ENCODE data around the gene SH3D21. TPM values are rescaled to one million over a fixed set of nuclear protein-coding genes. Genes with fewer than 3 reads are reported as not detected.

The SH3D21 gene
- total RNA-seq = 10 to 100 TPM; 26.2 to 33.0 TPM

- Mint-ChIP-seq H3K27ac (peak within 1 kb of the TSS; percentile 96), H3K27me3 (no peaks in the 10 kb centered on the region), H3K4me3 (peak within 1 kb of the TSS; percentile 98), H3K36me3 (ENCODE audit: low read depth) (peaks cover 59% of the 10 kb centered on the region), H3K9me3 (ENCODE audit: low read depth) (no peaks in the 10 kb centered on the region), H3K4me1 (peaks cover 50% of the 10 kb centered on the region)
- intact Hi-C loops (cut with DNase I, micrococcal nuclease) = loop anchor here (1.0 to 5.0 kb wide), 5 partner anchors 16 to 1166 kb away; partner anchors contain the start of genes AGO3 (in 1 of the 2), EVA1B (in 1 of the 2), STK40 (in 1 of the 2) and ZC3H12A (in 1 of the 2)
- DNase-seq (peak; percentile 79), ATAC-seq (peak; percentile 37)
- ChIA-PET POLR2A (interaction anchor here (0.5 to 1.6 kb wide), 6 partner anchors 12 to 374 kb away, joined by 3 to 4 read pairs (median 3); no protein-coding TSS in a partner anchor), CTCF (interaction anchor here (0.5 to 1.6 kb wide), 10 partner anchors 16 to 251 kb away, joined by 3 to 6 read pairs (median 3); partner anchors contain the start of genes THRAP3 and TRAPPC3)
Observed at GRCh38 chr1:36306210-36306901, at the start of gene SH3D21. SH3D21 (plus strand) TSS chr1:36306368; CDS start chr1:36306421, 53 bp downstream.

GRCh38 chr1:36256558-36257374 lies 49.4 kb upstream of the SH3D21 start:
- Mint-ChIP-seq H3K27ac (no peak overlapping the region), H3K9me3 (ENCODE audit: low read depth) (no peaks in the 10 kb centered on the region), H3K4me1 (peaks cover 45% of the 10 kb centered on the region), H3K36me3 (ENCODE audit: low read depth) (peaks cover 24% of the 10 kb centered on the region), H3K27me3 (no peaks in the 10 kb centered on the region), H3K4me3 (no peak overlapping the region)
- intact Hi-C loops (cut with DNase I, micrococcal nuclease) = no loop called here
- no peak for DNase-seq
- ATAC-seq = no peak
- ChIA-PET POLR2A (no interaction called here), CTCF (interaction anchor here (0.6 kb wide), 1 partner anchor 96 kb away, joined by 3 read pairs; no protein-coding TSS in a partner anchor)

- ATAC-seq (peak; percentile 60), DNase-seq (peak; percentile 33)
- H3K27ac Mint-ChIP-seq = no peak overlapping the region
- peaks cover 43% of the 10 kb centered on the region for H3K4me1 Mint-ChIP-seq
- H3K36me3 Mint-ChIP-seq (ENCODE audit: low read depth) = peaks cover 26% of the 10 kb centered on the region
- CTCF ChIA-PET = no interaction called here
- no peak overlapping the region for H3K4me3 Mint-ChIP-seq
- intact Hi-C loops (cut with DNase I, micrococcal nuclease) = no loop called here
- H3K9me3 Mint-ChIP-seq (ENCODE audit: low read depth) = no peaks in the 10 kb centered on the region
- no peaks in the 10 kb centered on the region for H3K27me3 Mint-ChIP-seq
- POLR2A ChIA-PET = no interaction called here
Observed at GRCh38 chr1:36257375-36257767, 48.8 kb upstream of the SH3D21 start.

GRCh38 chr1:36258960-36259344 lies 47.2 kb upstream of the SH3D21 start:
- peaks cover 30% of the 10 kb centered on the region for H3K36me3 Mint-ChIP-seq (ENCODE audit: low read depth)
- ATAC-seq (no peak), DNase-seq (no peak)
- ChIA-PET POLR2A (no interaction called here), CTCF (interaction anchor here (0.6 to 1.4 kb wide), 5 partner anchors 15 to 588 kb away, joined by 3 to 5 read pairs (median 4); partner anchors contain the start of gene THRAP3)
- H3K27ac Mint-ChIP-seq = no peak overlapping the region
- no peaks in the 10 kb centered on the region for H3K27me3 Mint-ChIP-seq
- H3K4me3 Mint-ChIP-seq = no peak overlapping the region
- intact Hi-C loops (cut with DNase I, micrococcal nuclease) = loop anchor here in 1 of 2 experiments (2.0 kb wide), 1 partner anchor 18 kb away; no protein-coding TSS in a partner anchor
- peaks cover 35% of the 10 kb centered on the region for H3K4me1 Mint-ChIP-seq
- no peaks in the 10 kb centered on the region for H3K9me3 Mint-ChIP-seq (ENCODE audit: low read depth)

- ChIA-PET POLR2A (interaction anchor here (0.6 to 1.2 kb wide), 2 partner anchors 109 to 152 kb away, joined by 3 read pairs; no protein-coding TSS in a partner anchor), CTCF (interaction anchor here (0.9 to 3.0 kb wide), 5 partner anchors 9 to 35 kb away, joined by 3 to 11 read pairs (median 6); no protein-coding TSS in a partner anchor)
- Mint-ChIP-seq H3K9me3 (ENCODE audit: low read depth) (no peaks in the 10 kb centered on the region), H3K36me3 (ENCODE audit: low read depth) (peaks cover 33% of the 10 kb centered on the region), H3K27ac (no peak overlapping the region), H3K27me3 (no peaks in the 10 kb centered on the region), H3K4me3 (no peak overlapping the region), H3K4me1 (peaks cover 17% of the 10 kb centered on the region)
- intact Hi-C loops (cut with DNase I, micrococcal nuclease) = no loop called here
- DNase-seq = no peak
- ATAC-seq = no peak
Observed at GRCh38 chr1:36268981-36269380, 37.2 kb upstream of the SH3D21 start.

DNA sequence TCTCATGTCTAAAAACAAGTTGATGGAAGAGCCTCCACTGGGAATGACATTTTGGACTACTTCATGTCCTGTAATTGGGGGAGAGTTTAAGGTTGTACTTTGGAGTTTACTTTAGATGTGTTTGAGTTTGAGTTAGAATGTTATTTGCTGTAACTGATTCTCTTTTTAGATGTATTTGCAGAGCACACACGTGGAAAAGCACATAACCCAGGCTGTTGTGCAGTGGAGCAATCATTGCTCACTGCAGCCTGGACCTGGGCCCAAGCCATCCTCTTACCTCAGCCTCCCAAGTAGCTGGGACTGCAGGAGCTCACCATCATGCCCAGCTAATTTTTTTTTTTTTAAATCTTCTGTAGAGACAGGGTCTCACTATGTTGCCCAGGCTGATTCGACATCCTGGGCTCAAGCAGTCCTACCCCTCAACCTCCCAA lies 36.7 kb upstream of the SH3D21 start:
- intact Hi-C loops (cut with DNase I, micrococcal nuclease) = no loop called here
- H3K4me3 Mint-ChIP-seq = no peak overlapping the region
- POLR2A ChIA-PET = interaction anchor here (0.6 to 1.2 kb wide), 3 partner anchors 22 to 153 kb away, joined by 3 to 5 read pairs (median 3); no protein-coding TSS in a partner anchor
- DNase-seq = no peak
- H3K27me3 Mint-ChIP-seq = no peaks in the 10 kb centered on the region
- no peak overlapping the region for H3K27ac Mint-ChIP-seq
- H3K36me3 Mint-ChIP-seq (ENCODE audit: low read depth) = peaks cover 32% of the 10 kb centered on the region
- CTCF ChIA-PET = interaction anchor here (0.9 to 3.0 kb wide), 5 partner anchors 9 to 35 kb away, joined by 3 to 11 read pairs (median 6); no protein-coding TSS in a partner anchor
- H3K9me3 Mint-ChIP-seq (ENCODE audit: low read depth) = no peaks in the 10 kb centered on the region
- ATAC-seq = no peak
- H3K4me1 Mint-ChIP-seq = peaks cover 15% of the 10 kb centered on the region

DNA sequence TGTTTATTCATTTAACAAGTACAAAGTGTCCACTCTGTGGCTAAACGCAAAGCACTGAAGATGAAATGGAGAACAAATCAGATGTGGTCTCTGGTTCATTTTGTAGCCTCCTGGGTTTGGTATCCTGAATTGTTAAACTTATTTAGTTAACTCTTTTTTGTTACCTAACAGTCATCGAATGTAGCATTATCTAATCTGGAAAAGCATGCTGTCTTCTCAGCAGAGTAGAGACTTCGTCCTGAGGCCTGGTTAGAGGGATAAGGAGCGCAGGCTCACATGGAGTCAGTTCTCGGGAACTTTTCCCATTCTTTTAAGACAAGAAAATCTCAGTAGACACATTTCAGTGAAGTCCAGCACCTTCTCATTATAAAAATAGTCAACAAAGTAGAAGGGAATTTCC lies 33.1 kb upstream of the SH3D21 start:
- peaks cover 30% of the 10 kb centered on the region for H3K36me3 Mint-ChIP-seq (ENCODE audit: low read depth)
- ChIA-PET CTCF (interaction anchor here (0.9 kb wide), 1 partner anchor 27 kb away, joined by 3 read pairs; no protein-coding TSS in a partner anchor), POLR2A (no interaction called here)
- H3K4me3 Mint-ChIP-seq = no peak overlapping the region
- ATAC-seq (no peak), DNase-seq (no peak)
- peaks cover 5% of the 10 kb centered on the region for H3K4me1 Mint-ChIP-seq
- H3K27me3 Mint-ChIP-seq = no peaks in the 10 kb centered on the region
- no peaks in the 10 kb centered on the region for H3K9me3 Mint-ChIP-seq (ENCODE audit: low read depth)
- no peak overlapping the region for H3K27ac Mint-ChIP-seq
- intact Hi-C loops (cut with DNase I, micrococcal nuclease) = loop anchor here in 1 of 2 experiments (5.0 kb wide), 1 partner anchor 36 kb away; no protein-coding TSS in a partner anchor

DNA sequence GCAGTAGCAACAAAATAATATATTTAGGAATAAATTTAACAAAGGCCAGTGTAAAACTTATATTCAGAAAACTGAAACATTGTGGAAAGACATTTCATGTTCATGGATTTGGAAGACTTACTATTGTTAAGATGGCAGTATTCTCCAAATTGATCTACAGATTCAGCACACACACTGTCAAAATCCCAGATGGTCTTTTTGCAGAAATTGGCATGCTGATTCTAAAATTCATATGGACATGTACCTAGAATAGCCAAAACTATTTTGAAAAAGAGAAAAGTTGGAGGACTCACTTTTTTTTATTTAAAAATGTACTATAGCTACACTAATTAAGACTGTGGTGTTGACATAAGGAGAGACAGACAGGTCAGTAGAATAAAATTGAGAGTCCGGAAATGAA lies 32.0 kb upstream of the SH3D21 start:
- Mint-ChIP-seq H3K27me3 (no peaks in the 10 kb centered on the region), H3K9me3 (ENCODE audit: low read depth) (no peaks in the 10 kb centered on the region), H3K27ac (no peak overlapping the region), H3K36me3 (ENCODE audit: low read depth) (peaks cover 22% of the 10 kb centered on the region), H3K4me3 (no peak overlapping the region), H3K4me1 (peaks cover 9% of the 10 kb centered on the region)
- ATAC-seq (no peak), DNase-seq (no peak)
- intact Hi-C loops (cut with DNase I, micrococcal nuclease) = loop anchor here in 1 of 2 experiments (5.0 kb wide), 1 partner anchor 37 kb away; no protein-coding TSS in a partner anchor
- POLR2A ChIA-PET = no interaction called here
- CTCF ChIA-PET = interaction anchor here (0.6 to 0.8 kb wide), 2 partner anchors 12 to 27 kb away, joined by 3 read pairs; no protein-coding TSS in a partner anchor

- peaks cover 17% of the 10 kb centered on the region for H3K36me3 Mint-ChIP-seq (ENCODE audit: low read depth)
- H3K27me3 Mint-ChIP-seq = no peaks in the 10 kb centered on the region
Observed at GRCh38 chr1:36276688-36277087, 29.5 kb upstream of the SH3D21 start.

GRCh38 chr1:36279110-36279788 lies 26.9 kb upstream of the SH3D21 start:
- H3K27me3 Mint-ChIP-seq = no peaks in the 10 kb centered on the region
- no peak overlapping the region for H3K4me3 Mint-ChIP-seq
- peaks cover 40% of the 10 kb centered on the region for H3K4me1 Mint-ChIP-seq
- DNase-seq (no peak), ATAC-seq (no peak)
- H3K27ac Mint-ChIP-seq = peak overlapping the region; percentile 81
- H3K9me3 Mint-ChIP-seq (ENCODE audit: low read depth) = no peaks in the 10 kb centered on the region
- POLR2A ChIA-PET = no interaction called here
- peaks cover 18% of the 10 kb centered on the region for H3K36me3 Mint-ChIP-seq (ENCODE audit: low read depth)
- CTCF ChIA-PET = interaction anchor here (0.8 to 2.4 kb wide), 10 partner anchors 10 to 145 kb away, joined by 3 to 7 read pairs (median 3); partner anchors contain the start of genes THRAP3 and TRAPPC3
- intact Hi-C loops (cut with DNase I, micrococcal nuclease) = no loop called here

More at GRCh38 chr1:36276688-36277087, 29.5 kb upstream of the SH3D21 start:
- ATAC-seq (no peak), DNase-seq (no peak)
- intact Hi-C loops (cut with DNase I, micrococcal nuclease) = no loop called here
- Mint-ChIP-seq H3K4me3 (no peak overlapping the region), H3K9me3 (ENCODE audit: low read depth) (no peaks in the 10 kb centered on the region), H3K4me1 (peaks cover 33% of the 10 kb centered on the region), H3K27ac (no peak overlapping the region)
- POLR2A ChIA-PET = interaction anchor here (0.7 kb wide), 1 partner anchor 40 kb away, joined by 3 read pairs; no protein-coding TSS in a partner anchor
- CTCF ChIA-PET = interaction anchor here (0.7 to 1.7 kb wide), 2 partner anchors 9 to 97 kb away, joined by 4 to 7 read pairs; no protein-coding TSS in a partner anchor
